Endothelial cell of umbilical vein (primary cell): ENCODE data around the gene FNIP2. TPM values are rescaled to one million over a fixed set of nuclear protein-coding genes. Genes with fewer than 3 reads are reported as not detected.

Experiments used
- BruUV-seq: library from RNA; stranded (reverse); fragments of 400-500 nt; replicated peaks from 2 replicates; lab custom pipeline; 2021; lab: Mats Ljungman, UMichigan
- CTCF ChIA-PET: fragments of 300-600, 350-600 bp; sonication (Branson Sonifier 250); formaldehyde crosslinking; loops from one replicate; lab custom pipeline; 2021; ENCODE audit warnings: antibody characterized with exemption, inconsistent platforms; lab: Charles Lee
- POLR2A ChIA-PET: fragments of 300-600, 350-600 bp; sonication (Branson Sonifier 250); formaldehyde crosslinking; loops from one replicate; lab custom pipeline; 2021; ENCODE audit warnings: antibody characterized with exemption, inconsistent platforms; lab: Charles Lee
- DNase-seq: peaks from one replicate; pipeline ENCODE4 v3.0.0-alpha.2; 2011; ENCODE audit warnings: low read depth, low spot score
- FAIRE-seq: peaks from 2 replicates; lab custom pipeline; 2011; peaks lifted over from hg19 to GRCh38; lab: Jason Lieb, UNC
- H2AFZ ChIP-seq: 2 replicates; pipeline ENCODE4 v1.6.0; 2012; ENCODE audit warnings: low read depth, low read length, control low read depth, inconsistent platforms
- H3K27ac ChIP-seq: 2 replicates; pipeline ENCODE4 v1.5.1; 2011; ENCODE audit warnings: low read depth, mild to moderate bottlenecking, control low read depth, low read length, moderate library complexity; ENCODE audit not compliant: insufficient read depth
- H3K27me3 ChIP-seq, 2 experiments: 2 replicates each; pipeline versions ENCODE4 v1.6.0 to v1.6.1; 2011; ENCODE audit warnings: low read length in 2 of 2, mixed read lengths in 1 of 2; ENCODE audit not compliant: control insufficient read depth in 2 of 2, insufficient read depth in 2 of 2
- H3K36me3 ChIP-seq, 2 experiments: 2 replicates in 1 of 2; 3 replicates in 1 of 2; pipeline ENCODE4 v1.5.1; 2011; ENCODE audit warnings: low read length in 2 of 2, mild to moderate bottlenecking in 1 of 2, moderate library complexity in 1 of 2; ENCODE audit not compliant: control insufficient read depth in 2 of 2, insufficient read depth in 2 of 2; ENCODE audit errors: extremely low read depth in 1 of 2
- H3K4me1 ChIP-seq: 3 replicates; pipeline ENCODE4 v1.5.1; 2011; ENCODE audit warnings: mild to moderate bottlenecking, low read length; ENCODE audit not compliant: control insufficient read depth, insufficient read depth; ENCODE audit errors: extremely low read depth
- H3K4me2 ChIP-seq: 2 replicates; pipeline ENCODE4 v1.6.1; 2011; ENCODE audit warnings: low read length, control low read depth, mixed read lengths; ENCODE audit not compliant: insufficient read depth
- H3K4me3 ChIP-seq, 3 experiments: fragments of 200-600 bp in 1 of 3; sonication (generic), shearing (Covaris generic) in 1 of 3; replicated peaks in 1 of 3; 2 replicates each; pipeline ENCODE4 v1.5.1; 2011 to 2016; ENCODE audit warnings: control low read depth in 3 of 3, low read length in 3 of 3, mild to moderate bottlenecking in 2 of 3, inconsistent platforms in 1 of 3, low read depth in 1 of 3, moderate library complexity in 1 of 3; ENCODE audit not compliant: insufficient read depth in 1 of 3
- H3K79me2 ChIP-seq: 2 replicates; pipeline ENCODE4 v1.6.0; 2012; ENCODE audit warnings: low read length, inconsistent platforms; ENCODE audit not compliant: control insufficient read depth, insufficient read depth
- H3K9ac ChIP-seq: replicated peaks from 2 replicates; pipeline ENCODE3; 2011; ENCODE audit warnings: low read length, control low read depth; ENCODE audit not compliant: insufficient read depth; ENCODE audit errors: extremely low read depth
- H3K9me1 ChIP-seq: replicated peaks from 3 replicates; pipeline ENCODE4 v1.6.0; 2011; ENCODE audit warnings: mild to moderate bottlenecking, low read length; ENCODE audit not compliant: control insufficient read depth, insufficient read depth; ENCODE audit errors: extremely low read depth
- H3K9me3 ChIP-seq: replicated peaks from 2 replicates; pipeline ENCODE4 v1.5.1; 2012; ENCODE audit warnings: low read length, inconsistent platforms; ENCODE audit not compliant: control insufficient read depth, insufficient read depth
- H4K20me1 ChIP-seq: replicated peaks from 2 replicates; pipeline ENCODE3; 2011; ENCODE audit warnings: mild to moderate bottlenecking, low read length; ENCODE audit not compliant: control insufficient read depth, insufficient read depth; ENCODE audit errors: extremely low read depth
- EZH2 ChIP-seq: IDR thresholded peaks from 2 replicates; pipeline ENCODE4 v1.6.1; 2012; ENCODE audit warnings: borderline replicate concordance, low read depth, mild to moderate bottlenecking, moderate library complexity, low read length, inconsistent platforms; ENCODE audit not compliant: severe bottlenecking
- FOS ChIP-seq: IDR thresholded peaks from 2 replicates; pipeline ENCODE4 v1.6.1; 2011; ENCODE audit warnings: mild to moderate bottlenecking, low read length, moderate library complexity, borderline replicate concordance; ENCODE audit not compliant: insufficient read depth
- GATA2 ChIP-seq: IDR thresholded peaks from 2 replicates; pipeline ENCODE4 v1.7.0; 2011; ENCODE audit warnings: low read depth, mild to moderate bottlenecking, moderate library complexity, mixed read lengths, low read length; ENCODE audit not compliant: insufficient read length, insufficient read depth
- JUN ChIP-seq: IDR thresholded peaks from 2 replicates; pipeline ENCODE4 v1.6.1; 2011; ENCODE audit warnings: borderline replicate concordance, low read depth; ENCODE audit not compliant: insufficient read length, insufficient read depth
- MYC ChIP-seq: IDR thresholded peaks from one replicate; pipeline ENCODE4 v1.6.1; 2011; ENCODE audit warnings: mild to moderate bottlenecking, low read depth, low read length
- POLR2A ChIP-seq: IDR thresholded peaks from 2 replicates; pipeline ENCODE4 v1.6.1; 2012; ENCODE audit warnings: low read depth, mild to moderate bottlenecking, control low read depth, low read length
- POLR2AphosphoS5 ChIP-seq: IDR thresholded peaks from 2 replicates; pipeline ENCODE4 v1.6.1; 2012; ENCODE audit warnings: low read depth, mild to moderate bottlenecking, control low read depth, low read length, moderate library complexity; ENCODE audit not compliant: insufficient read depth
- dilution Hi-C: fragments of 300-500 bp; cut with MboI; formaldehyde crosslinking; loops from one replicate; pipeline ENCODE4 v1.15.0; 2019; ENCODE audit warnings: low sequenced_read_pairs; ENCODE audit not compliant: extremely low pct_ligation_motif_present
- intact Hi-C: fragments of 100-400 bp; cut with micrococcal nuclease; formaldehyde crosslinking; loops from one replicate; pipeline ENCODE4 v1.10.0; 2022
- polyA plus RNA-seq, 4 experiments: library from polyadenylated mRNA; depleted of rRNA in 3 of 4; stranded (reverse) in 3 of 4; unstranded in 1 of 4; fragments of >200 nt; gene quantifications; 2 replicates each; pipeline versions ENCODE4 v1.2.1 to v1.2.3, GENCODE V29; 2011 to 2012; ENCODE audit warnings: missing spikeins in 1 of 4
- total RNA-seq: library from RNA; stranded (reverse); gene quantifications from 2 replicates; pipeline ENCODE4 v1.2.3, GENCODE V29; 2021
- TF ChIP-seq, protein P1 (sequence below), 2 donors: IDR thresholded peaks; 1 replicate in 1 of 2; 2 replicates in 1 of 2; pipeline ENCODE4 v1.5.1; 2011; ENCODE audit warnings: low read length in 2 of 2, mild to moderate bottlenecking in 2 of 2, moderate library complexity in 2 of 2, control low read depth in 1 of 2, inconsistent platforms in 1 of 2, low read depth in 1 of 2; ENCODE audit not compliant: insufficient read depth in 1 of 2; ENCODE audit errors: extremely low read depth in 1 of 2
- TF ChIP-seq, protein P2 (sequence below): IDR thresholded peaks from 2 replicates; pipeline ENCODE4 v1.6.1; 2011; ENCODE audit not compliant: insufficient read depth, insufficient read length

Gene FNIP2
- total and polyA plus RNA-seq, 2 donors (not counting 3 experiments of a cell fraction or from before 2014, with no cell fraction given) = 4.5 to 14.4 TPM

DNA sequence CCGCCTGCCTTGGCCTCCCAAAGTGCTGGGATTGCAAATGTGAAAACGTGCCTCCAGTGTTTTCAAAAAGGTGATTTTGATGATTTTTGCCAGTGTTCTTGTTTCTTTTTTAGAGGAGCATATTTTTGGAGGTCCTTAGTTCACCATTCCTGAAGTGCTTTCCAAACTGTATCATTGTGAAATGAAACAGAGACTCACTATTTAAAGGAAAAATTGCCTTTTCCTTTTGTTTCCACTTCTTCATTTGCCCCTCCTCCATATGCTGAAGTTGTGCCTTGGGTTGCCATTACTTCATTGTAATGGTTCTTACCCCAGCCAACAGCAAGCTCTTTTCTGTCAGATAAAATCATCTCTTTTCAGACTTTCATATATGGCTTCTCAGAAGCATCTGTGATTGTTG, 164.4 kb downstream of the FNIP2 start:
- Histone ChIP-seq H3K4me2 (no peak overlapping the region), H3K9me3 (no peaks in the 10 kb centered on the region), H3K9ac (no peak overlapping the region), H2AFZ (no peak overlapping the region), H3K27me3 (no peaks in the 10 kb centered on the region), H4K20me1 (no peaks in the 10 kb centered on the region), H3K9me1 (no peaks in the 10 kb centered on the region), H3K4me3 (no peak overlapping the region), H3K79me2 (no peaks in the 10 kb centered on the region), H3K4me1 (no peaks in the 10 kb centered on the region), H3K27ac (no peak overlapping the region), H3K36me3 (no peaks in the 10 kb centered on the region)
- TF ChIP-seq, protein P1, sequence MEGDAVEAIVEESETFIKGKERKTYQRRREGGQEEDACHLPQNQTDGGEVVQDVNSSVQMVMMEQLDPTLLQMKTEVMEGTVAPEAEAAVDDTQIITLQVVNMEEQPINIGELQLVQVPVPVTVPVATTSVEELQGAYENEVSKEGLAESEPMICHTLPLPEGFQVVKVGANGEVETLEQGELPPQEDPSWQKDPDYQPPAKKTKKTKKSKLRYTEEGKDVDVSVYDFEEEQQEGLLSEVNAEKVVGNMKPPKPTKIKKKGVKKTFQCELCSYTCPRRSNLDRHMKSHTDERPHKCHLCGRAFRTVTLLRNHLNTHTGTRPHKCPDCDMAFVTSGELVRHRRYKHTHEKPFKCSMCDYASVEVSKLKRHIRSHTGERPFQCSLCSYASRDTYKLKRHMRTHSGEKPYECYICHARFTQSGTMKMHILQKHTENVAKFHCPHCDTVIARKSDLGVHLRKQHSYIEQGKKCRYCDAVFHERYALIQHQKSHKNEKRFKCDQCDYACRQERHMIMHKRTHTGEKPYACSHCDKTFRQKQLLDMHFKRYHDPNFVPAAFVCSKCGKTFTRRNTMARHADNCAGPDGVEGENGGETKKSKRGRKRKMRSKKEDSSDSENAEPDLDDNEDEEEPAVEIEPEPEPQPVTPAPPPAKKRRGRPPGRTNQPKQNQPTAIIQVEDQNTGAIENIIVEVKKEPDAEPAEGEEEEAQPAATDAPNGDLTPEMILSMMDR (IDR thresholded peaks at IDR 0.05; ENCODE audit: extremely low read depth in 1 of 2, insufficient read depth in 1 of 2, low read depth in 1 of 2, low read length in 2 of 2) = no peak
- TF ChIP-seq, protein P2, sequence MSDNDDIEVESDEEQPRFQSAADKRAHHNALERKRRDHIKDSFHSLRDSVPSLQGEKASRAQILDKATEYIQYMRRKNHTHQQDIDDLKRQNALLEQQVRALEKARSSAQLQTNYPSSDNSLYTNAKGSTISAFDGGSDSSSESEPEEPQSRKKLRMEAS = no peak
- TF ChIP-seq JUN (no peak), POLR2AphosphoS5 (no peak), GATA2 (no peak), EZH2 (no peak), POLR2A (no peak), FOS (no peak), MYC (no peak)
- CTCF ChIA-PET = interaction anchor here (0.7 kb wide), 1 partner anchor 31 kb away, joined by 3 read pairs; no protein-coding TSS in a partner anchor
- intact Hi-C loops (no loop called here), dilution Hi-C loops (no loop called here)
- DNase-seq = no peak
- POLR2A ChIA-PET = no interaction called here
- no peak for FAIRE-seq
- no TSS peak for BruUV-seq
